Measurements from ENCODE around the gene TES. TPM values are rescaled to one million over a fixed set of nuclear protein-coding genes. Genes with fewer than 3 reads are reported as not detected.

The TES gene
- total and polyA plus RNA-seq, 2 of the 8 experiments (the other 6 are each of a cell fraction or from before 2014, with no cell fraction given), result 18.2 to 36.3 TPM

DNA sequence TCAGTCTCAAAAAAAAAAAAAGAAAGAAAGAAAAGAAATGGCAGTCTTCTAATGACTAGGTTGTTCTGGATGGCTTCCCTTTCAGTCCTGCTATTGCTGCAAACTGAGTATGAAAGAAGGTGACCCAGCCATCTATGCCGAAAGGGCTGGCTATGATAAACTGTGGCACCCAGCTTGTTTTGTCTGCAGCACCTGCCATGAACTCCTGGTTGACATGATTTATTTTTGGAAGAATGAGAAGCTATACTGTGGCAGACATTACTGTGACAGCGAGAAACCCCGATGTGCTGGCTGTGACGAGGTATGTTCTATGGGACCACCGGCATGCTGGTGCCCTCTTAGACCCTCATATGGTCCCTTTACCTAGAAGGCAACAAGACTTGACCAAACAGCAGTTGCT is 41.3 kb downstream of the TES start (continued):
- TF ChIP-seq SIN3A (conservative IDR thresholded peaks at IDR 0.05 in 1 of 2, IDR thresholded peaks at IDR 0.05 in 1 of 2; ENCODE audit: low read depth in 1 of 2, low read length in 2 of 2) (no peak), CTCF (IDR thresholded peaks at IDR 0.05; ENCODE audit: control extremely low read depth in 1 of 3, insufficient read depth in 1 of 3, low read depth in 1 of 3, low read length in 3 of 3) (no peak), ATF3 (IDR thresholded peaks at IDR 0.05; ENCODE audit: insufficient read depth, low read depth, low read length) (no peak), POLR2AphosphoS5 (IDR thresholded peaks at IDR 0.05; ENCODE audit: low read depth, low read length) (no peak), CEBPB (IDR thresholded peaks at IDR 0.05; ENCODE audit: low read depth, low read length) (no peak), SRF (IDR thresholded peaks at IDR 0.05; ENCODE audit: low read depth, low read length) (no peak), RBBP5 (IDR thresholded peaks at IDR 0.05; ENCODE audit: borderline replicate concordance, low read depth, low read length) (no peak), TCF12 (IDR thresholded peaks at IDR 0.05; ENCODE audit: low read depth, low read length) (no peak)
